Activated CD8-positive, alpha-beta memory T cell treated with anti-CD3 and anti-CD28 coated beads, Interleukin-2, amount 50 U/mL, for 1 hour (primary cell): ENCODE data around the gene THBS3.
"Not testable (repeated sequence)": the region's sequence is repeated elsewhere in the genome, so short reads cannot be mapped to it uniquely, and the experiment has no call there.

Experiments used
- DNase-seq: peaks from one replicate; pipeline ENCODE4 v3.0.0-alpha.2; 2020; ENCODE audit errors: extremely low read depth

THBS3 gene

DNA sequence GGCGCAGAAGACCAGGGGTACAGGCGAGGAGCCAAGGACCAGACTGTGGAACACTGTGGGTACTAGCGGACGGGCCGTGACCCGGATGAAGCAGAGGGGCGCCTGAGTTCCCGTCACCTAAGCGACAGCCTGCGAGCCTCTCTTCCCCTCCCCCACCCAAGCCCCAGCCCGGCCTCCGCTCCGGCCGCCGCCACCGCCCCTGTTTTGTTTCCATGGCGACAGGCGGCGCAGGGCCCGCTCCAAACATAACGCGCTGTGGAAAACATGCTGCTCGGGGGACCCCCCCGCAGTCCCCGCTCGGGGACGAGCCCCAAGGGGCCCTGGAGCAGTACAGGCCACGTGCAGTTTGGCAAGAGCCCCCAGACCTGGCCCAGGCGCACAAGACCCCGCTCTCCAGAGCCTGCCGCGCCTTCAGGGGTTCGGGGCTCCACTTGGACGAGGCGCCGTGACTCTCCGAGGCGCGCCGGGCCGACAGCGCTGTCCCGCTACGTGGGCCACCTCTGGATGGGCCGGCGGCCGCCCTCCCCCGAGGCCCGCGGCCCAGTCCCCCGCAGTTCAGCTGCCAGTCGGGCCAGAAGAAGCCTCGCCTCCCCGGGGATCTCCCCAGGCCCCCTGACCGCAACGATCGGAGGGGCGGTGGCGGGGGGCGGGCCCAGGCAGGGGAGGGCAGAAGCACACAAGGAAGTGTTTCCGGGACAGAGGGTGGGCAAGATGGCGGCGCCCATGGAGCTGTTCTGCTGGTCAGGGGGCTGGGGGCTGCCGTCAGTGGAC lies 1.0 kb upstream of the THBS3 start, which contains the start of gene MTX1:
Gene MTX1 (plus strand): TSS at position 155 of the 771 bp plus-strand sequence. CDS start 110 bp downstream, at position 265.
- DNase-seq, result peak; percentile 79

DNA sequence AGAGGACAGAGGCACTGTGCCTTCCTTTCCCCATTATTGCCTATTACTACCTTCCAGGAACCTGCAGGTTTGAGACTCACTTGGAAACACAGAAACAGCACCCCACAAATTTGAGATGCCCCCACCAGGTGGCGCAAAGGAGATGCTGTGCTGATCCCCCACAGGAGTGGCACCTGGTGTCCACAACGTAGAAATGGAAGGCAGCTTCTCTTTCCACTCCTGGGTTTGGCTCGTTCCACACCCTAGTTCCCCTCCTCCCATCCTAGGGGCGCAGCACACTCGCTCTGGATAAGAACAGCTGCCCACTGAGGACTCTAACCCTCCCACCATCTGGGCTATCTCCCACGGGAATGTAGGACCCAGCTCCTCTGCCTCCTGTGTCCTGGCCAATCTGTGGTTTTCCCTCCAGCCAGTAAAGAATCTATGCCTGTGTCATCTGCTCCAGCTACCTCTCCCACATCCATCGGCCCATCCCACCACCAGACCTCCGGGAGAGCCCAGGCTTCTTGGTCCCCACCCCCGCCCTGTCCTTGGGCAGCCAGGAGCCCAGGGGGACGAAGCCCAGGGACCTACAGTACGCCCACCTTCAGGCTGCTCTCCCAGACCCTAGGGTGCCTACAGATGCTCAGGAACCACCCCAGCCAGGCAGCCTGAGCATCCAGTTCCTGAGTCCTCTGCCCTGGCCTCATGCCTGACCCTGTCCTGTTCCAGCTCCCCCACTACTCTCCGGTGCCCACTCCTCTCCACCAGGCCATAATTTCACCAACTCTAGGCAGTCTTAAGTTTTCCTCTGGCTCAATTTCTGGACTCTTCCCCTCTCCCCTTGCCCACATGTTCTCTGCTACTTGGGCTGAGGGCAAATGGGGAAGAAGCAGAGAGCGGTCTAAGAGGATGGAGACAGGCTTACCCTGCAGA lies 549 bp downstream of the THBS3 start:
- peak; percentile 80 for DNase-seq

DNA sequence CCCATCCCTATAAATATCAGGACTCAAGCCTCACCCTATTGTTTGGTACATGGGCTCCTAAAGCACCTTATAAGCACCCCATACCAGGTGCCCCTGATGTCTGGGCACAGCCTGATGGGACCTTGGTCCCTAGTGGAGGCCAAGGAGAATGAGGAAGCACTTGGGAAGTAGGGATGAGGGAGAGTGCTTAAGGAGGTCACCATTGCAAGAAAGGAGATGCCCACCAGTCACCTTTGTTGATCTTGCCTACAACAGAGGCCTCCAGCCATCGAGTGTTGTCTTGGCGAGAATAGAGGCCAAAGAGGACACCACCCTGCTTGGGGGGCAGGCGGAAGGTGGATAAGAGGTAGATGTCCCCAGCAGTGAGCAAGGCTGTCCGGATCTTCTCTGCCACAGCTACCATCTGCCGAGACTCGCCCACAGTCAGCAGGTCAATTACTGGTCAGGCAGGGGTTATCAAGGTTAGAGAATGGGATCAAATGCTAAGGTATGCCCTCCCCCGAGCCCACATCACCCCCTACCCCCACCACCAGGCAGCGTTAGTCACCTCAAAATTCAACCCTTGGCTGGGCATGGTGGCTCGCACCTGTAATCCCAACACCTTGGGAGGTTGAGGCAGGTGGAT lies 1.6 kb downstream of the THBS3 start:
- no peak for DNase-seq

DNA sequence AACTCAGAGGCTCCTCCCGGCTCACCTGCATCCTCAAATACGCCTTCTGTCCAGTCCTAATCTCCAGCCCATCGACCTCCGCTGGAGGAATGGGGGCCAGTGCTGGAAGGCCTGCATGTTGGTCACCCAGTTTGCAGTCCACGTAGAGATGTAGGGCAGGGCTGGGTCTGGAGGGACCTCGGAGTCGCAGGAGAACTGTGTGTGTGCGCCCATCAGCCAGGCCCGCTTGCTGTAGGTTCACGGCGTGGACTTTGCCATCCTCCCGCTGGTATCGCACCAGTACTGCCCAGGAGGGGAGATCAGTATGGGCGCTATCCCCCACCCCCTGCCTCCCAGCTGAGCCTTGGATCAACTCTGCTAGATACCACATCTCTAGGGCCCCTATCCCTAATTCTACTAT lies 2.7 kb downstream of the THBS3 start:
- no peak for DNase-seq

DNA sequence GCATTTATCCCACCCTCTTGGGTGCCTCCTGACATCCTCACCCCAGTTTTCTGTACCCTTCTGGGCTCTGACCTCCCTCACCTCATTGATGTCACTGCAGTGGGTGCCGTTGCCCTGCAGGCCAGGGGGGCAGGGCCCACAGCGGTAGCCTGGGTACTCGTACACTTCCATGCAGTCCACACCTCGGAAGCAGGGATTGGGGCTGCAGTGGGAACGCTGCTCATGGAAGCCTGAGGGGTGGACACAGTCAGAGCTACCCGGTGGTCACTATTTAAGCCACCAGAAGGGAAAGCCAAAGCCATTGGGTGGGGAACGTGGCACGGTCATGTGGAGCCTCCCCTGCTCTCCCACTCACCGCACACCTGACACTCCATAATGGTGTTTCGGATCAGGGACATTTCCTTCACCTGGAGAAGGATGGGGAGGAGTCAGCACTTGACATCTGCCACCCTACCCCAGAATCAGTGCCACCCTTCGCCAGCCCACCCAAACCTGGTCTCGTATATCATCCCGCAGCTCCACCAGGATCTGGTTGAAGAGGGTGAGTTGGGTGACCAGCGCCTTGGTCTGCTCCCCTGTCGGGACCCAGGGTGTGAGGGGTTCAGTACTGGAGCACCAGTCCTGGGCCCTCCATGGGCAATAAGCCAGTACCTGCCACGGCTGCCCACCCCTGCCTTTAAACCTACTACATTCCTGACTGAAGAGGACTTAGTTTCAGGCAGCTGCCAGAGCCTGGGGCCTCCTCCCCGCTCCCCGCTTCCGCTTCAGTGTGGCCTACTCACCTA lies 4.8 kb downstream of the THBS3 start:
- no peak for DNase-seq

GRCh38 chr1:155202198-155202597 lies 5.5 kb downstream of the THBS3 start:
- DNase-seq, result no peak

DNA sequence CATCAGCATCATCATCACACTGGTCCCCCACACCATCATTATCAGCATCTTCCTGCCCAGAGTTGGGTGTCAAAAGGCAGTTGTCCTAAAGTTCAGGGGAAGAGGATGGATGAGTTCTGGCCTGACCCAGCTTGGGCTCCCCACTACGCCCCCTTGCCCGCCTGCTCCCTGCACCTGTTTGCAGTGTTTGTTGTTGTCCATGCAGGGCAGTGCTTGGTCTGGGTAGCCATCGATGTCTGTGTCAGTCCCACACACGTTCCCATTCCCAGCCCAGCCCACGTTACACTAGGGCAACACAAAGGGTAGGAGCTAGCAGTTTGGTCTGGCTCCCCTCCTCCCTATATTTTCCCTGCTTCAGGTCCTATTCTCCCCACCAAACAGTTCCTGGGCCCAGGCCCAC lies 6.8 kb downstream of the THBS3 start:
- DNase-seq, result no peak

GRCh38 chr1:155199792-155200191 lies 7.9 kb downstream of the THBS3 start:
- DNase-seq, result no peak

- no peak for DNase-seq
These were observed 9.2 kb downstream of the THBS3 start for GRCh38 chr1:155198547-155198906.

- no peak for DNase-seq
These were observed 9.7 kb downstream of the THBS3 start for GRCh38 chr1:155197901-155198546.

DNA sequence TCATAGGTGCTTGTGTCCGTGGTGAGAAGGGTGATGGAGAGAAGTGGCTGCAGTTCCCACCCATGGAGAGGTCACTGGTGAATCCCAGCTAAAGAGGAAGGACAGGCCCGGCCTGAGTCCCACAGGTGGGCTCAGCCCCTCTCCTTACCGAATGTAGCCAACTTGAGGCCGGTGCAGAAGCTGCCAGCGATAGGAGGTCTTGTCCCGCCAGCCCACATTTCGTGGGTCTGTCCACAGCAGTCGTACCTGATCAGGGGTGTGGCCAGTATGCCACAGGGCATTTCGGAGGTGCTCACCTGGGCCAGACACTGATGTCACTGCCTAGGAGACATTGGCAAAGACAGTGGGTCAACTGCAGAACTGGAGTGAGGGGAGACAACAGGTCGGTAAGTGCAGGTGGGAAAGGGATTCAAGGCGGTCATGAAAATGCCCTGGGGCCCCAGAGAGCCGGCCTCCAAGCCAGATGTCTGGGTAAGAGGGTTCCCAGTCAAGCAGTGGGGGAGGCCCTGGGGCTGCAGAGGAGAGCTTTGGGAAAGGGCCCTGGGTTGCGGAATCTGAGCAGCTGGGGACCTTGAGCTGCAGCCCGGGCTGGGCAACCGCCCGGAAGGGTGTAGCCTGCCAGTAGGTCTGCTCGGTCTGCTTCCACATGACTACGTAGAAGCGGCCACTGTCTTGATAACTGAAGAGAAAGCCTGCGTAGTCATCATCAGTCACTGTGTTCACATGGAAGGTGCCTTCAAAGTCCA lies 10.6 kb downstream of the THBS3 start:
- no peak for DNase-seq

- no peak for DNase-seq
These were observed 11.4 kb downstream of the THBS3 start for GRCh38 chr1:155196103-155196892.

GRCh38 chr1:155195201-155196102 lies 12.2 kb downstream of the THBS3 start:
- DNase-seq, result no peak

DNA sequence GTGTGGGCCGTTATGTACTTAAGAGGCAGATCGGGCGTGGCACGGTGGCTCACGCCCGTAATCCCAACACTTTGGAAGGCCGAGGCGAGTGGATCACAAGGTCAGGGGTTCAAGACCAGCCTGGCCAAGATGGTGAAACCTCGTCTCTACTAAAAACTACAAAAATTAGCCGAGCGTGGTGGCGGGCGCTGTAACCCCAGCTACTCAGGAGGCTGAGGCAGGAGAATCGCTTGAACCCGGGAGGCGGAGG lies 13.8 kb downstream of the THBS3 start:
- not testable (repeated sequence) for DNase-seq

DNA sequence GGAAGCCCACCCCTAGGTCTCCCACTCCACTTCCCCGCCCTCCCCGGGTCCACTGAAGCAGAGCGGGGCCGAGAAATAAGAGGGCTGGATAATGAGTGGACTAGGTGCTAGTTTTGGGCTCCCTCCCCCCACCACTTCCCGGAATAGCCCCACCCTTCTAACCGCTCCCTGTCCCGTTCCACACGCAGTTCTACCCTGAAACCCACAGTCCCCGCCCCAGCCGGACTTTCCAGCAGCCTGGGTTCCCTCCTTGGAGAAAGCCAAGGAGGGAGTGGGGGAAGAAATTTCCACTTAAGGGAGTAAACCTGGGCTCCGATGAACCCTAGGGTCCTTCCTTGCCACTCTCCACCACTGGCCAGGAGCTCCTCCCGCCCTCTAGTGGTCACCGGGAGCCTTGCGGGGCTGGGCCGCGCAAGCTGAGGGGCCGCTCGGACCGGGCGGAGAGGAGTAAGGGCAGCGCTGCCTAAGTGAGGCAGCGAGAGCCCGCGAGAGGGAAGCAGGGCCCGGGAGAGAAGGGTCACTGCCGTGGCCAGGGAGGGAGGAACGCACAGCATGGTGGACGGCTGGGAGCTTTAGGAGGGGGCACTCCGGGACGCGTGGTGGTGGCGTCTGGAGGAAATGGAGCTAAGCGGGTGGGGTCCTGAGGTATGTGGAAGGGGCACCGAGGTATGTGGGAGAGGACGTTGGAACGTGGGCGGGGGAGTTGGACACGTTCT lies 14.3 kb downstream of the THBS3 start:
- no peak for DNase-seq

DNA sequence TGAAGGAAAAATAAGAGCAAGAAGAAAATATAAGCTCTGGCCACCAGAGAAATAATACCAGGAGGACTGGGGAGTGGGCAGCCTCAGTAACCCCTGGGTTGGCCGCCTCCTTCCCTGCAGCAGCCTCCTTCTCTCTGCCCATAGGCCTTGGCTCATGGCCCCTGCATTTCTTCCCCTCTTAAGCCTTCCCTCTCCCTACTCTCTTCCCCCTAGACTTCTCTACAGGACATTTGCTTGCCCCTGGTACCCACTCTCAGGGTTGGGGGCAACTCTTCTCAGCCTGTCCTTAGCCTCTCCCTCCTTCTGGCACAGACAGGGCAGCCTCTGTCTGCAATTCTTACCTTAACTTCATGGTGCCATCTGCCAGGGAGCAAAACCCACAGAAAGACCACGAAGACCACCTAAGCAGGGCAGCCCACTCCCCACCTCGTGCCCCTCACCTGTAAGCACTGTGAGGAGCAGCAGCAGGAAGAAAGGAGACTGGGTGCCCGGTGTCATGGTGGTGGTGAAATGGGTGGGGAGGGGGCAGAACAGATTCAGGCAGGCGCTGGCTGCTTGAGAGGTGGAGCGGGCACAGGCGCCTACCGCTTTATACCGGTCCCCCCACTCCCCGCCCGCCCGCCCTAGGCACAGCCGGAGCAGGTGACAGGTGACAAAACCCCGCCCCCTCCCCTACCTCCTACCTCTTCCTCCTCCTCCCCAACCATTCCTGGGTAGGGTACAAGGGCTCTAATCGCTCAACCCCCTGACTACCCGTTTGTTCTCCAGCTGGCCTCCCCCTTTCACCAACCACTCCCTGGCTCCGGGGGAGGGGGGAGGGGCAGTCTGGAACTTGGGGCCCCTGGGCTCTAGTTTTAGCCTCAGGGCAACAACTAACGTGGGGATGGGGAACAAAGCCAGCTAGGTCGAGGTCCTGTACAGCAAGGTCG lies 15.1 kb downstream of the THBS3 start:
- DNase-seq, result no peak

- no peak for DNase-seq
These were observed 15.8 kb downstream of the THBS3 start for GRCh38 chr1:155191904-155192303.
